IMR-90 (cell line): Measurements from ENCODE around the gene MSI2. TPM values are rescaled to one million over a fixed set of nuclear protein-coding genes. Genes with fewer than 3 reads are reported as not detected.

Source experiments
- ATAC-seq: fragments of 200-7000 bp; cut with Tn5 transposase; 2 replicates; pipeline ENCODE4 v1.9.1; 2020; ENCODE audit warnings: low read depth, mild to moderate bottlenecking, moderate library complexity
- BruUV-seq: library from RNA; stranded (reverse); fragments of 400-500 nt; replicated peaks from 2 replicates; lab custom pipeline; 2021; lab: Mats Ljungman, UMichigan
- CTCF ChIA-PET: fragments of 300-600 bp; formaldehyde crosslinking; extraction: SDS; loops from one replicate; lab custom pipeline; 2021; ENCODE audit warnings: antibody characterized with exemption; lab: Yijun Ruan, JAX
- POLR2A ChIA-PET: fragments of 300-600 bp; sonication (Branson Sonifier 250); formaldehyde crosslinking; loops from one replicate; lab custom pipeline; 2022; ENCODE audit warnings: antibody characterized with exemption; ENCODE audit not compliant: unreplicated experiment; lab: Charles Lee
- DNase-seq: peaks from one replicate; pipeline ENCODE4 v3.0.0; 2013
- H2AFZ ChIP-seq: replicated peaks from 2 replicates; pipeline ENCODE3; 2013; ENCODE audit warnings: low read length, mild to moderate bottlenecking; ENCODE audit not compliant: poor library complexity
- H2AK5ac ChIP-seq: 2 replicates; pipeline ENCODE4 v1.6.1; 2013; ENCODE audit warnings: low read depth, low read length, inconsistent platforms
- H2AK9ac ChIP-seq: replicated peaks from 2 replicates; pipeline ENCODE3; 2013; ENCODE audit warnings: mild to moderate bottlenecking, low read depth, low read length, moderate library complexity; ENCODE audit not compliant: poor library complexity
- H2BK120ac ChIP-seq: 2 replicates; pipeline ENCODE4 v1.6.1; 2013; ENCODE audit warnings: low read depth, low read length, inconsistent platforms
- H2BK15ac ChIP-seq: 3 replicates; pipeline ENCODE4 v1.6.1; 2013; ENCODE audit warnings: low read depth, low read length, inconsistent platforms
- H2BK20ac ChIP-seq: 2 replicates; pipeline ENCODE4 v1.6.1; 2013; ENCODE audit warnings: low read depth, mild to moderate bottlenecking, inconsistent platforms, low read length, moderate library complexity
- H2BK5ac ChIP-seq: 2 replicates; pipeline ENCODE4 v1.6.1; 2013; ENCODE audit warnings: mild to moderate bottlenecking, low read depth, low read length, inconsistent platforms; ENCODE audit not compliant: poor library complexity, severe bottlenecking
- H3K14ac ChIP-seq: replicated peaks from 2 replicates; pipeline ENCODE4 v1.6.1; 2013; ENCODE audit warnings: low read depth, low read length, inconsistent platforms
- H3K18ac ChIP-seq: 2 replicates; pipeline ENCODE4 v1.6.1; 2013; ENCODE audit warnings: low read depth, low read length, control low read depth
- H3K23ac ChIP-seq: 2 replicates; pipeline ENCODE4 v1.6.1; 2013; ENCODE audit warnings: low read depth, low read length, inconsistent platforms
- H3K27ac ChIP-seq: 2 replicates; pipeline ENCODE4 v1.5.1; 2013; ENCODE audit warnings: mild to moderate bottlenecking, control low read depth, low read length; ENCODE audit not compliant: insufficient read depth
- H3K27me3 ChIP-seq: 2 replicates; pipeline ENCODE4 v1.6.1; 2013; ENCODE audit warnings: low read length; ENCODE audit not compliant: control insufficient read depth, insufficient read depth
- H3K36me3 ChIP-seq: 2 replicates; pipeline ENCODE4 v1.6.1; 2013; ENCODE audit warnings: low read length, mixed read lengths; ENCODE audit not compliant: control insufficient read depth, insufficient read depth
- H3K4ac ChIP-seq: 2 replicates; pipeline ENCODE4 v1.6.1; 2013; ENCODE audit warnings: low read depth, low read length, inconsistent platforms
- H3K4me1 ChIP-seq: 2 replicates; pipeline ENCODE4 v1.6.1; 2013; ENCODE audit warnings: low read length, mixed read lengths; ENCODE audit not compliant: control insufficient read depth, insufficient read depth
- H3K4me2 ChIP-seq: 2 replicates; pipeline ENCODE4 v1.6.1; 2013; ENCODE audit warnings: low read depth, mild to moderate bottlenecking, control low read depth, low read length, moderate library complexity
- H3K4me3 ChIP-seq: 2 replicates; pipeline ENCODE4 v1.5.1; 2013; ENCODE audit warnings: low read depth, mild to moderate bottlenecking, control low read depth, low read length, moderate library complexity; ENCODE audit not compliant: insufficient read depth
- H3K56ac ChIP-seq: 2 replicates; pipeline ENCODE4 v1.6.1; 2013; ENCODE audit warnings: low read length, inconsistent platforms; ENCODE audit not compliant: insufficient read depth; ENCODE audit errors: extremely low read depth
- H3K79me1 ChIP-seq, 2 experiments: 2 replicates each; pipeline ENCODE4 v1.6.1; 2013; ENCODE audit warnings: low read length in 2 of 2, inconsistent platforms in 1 of 2, low read depth in 1 of 2
- H3K9ac ChIP-seq: 2 replicates; pipeline ENCODE4 v1.6.1; 2013; ENCODE audit warnings: low read depth, low read length, control low read depth
- H3K9me1 ChIP-seq: 2 replicates; pipeline ENCODE4 v1.6.1; 2013; ENCODE audit warnings: low read length, inconsistent platforms; ENCODE audit not compliant: insufficient read depth
- H3K9me3 ChIP-seq: 2 replicates; pipeline ENCODE4 v1.6.1; 2013; ENCODE audit warnings: low read length; ENCODE audit not compliant: control insufficient read depth, insufficient read depth
- H4K20me1 ChIP-seq: 2 replicates; pipeline ENCODE4 v1.6.1; 2013; ENCODE audit warnings: low read length, inconsistent platforms; ENCODE audit not compliant: insufficient read depth
- H4K5ac ChIP-seq: 2 replicates; pipeline ENCODE4 v1.6.1; 2013; ENCODE audit warnings: mild to moderate bottlenecking, low read depth, low read length, control low read depth
- H4K8ac ChIP-seq, 2 experiments: 2 replicates each; pipeline ENCODE4 v1.6.1; 2013; ENCODE audit warnings: low read depth in 2 of 2, low read length in 2 of 2, control low read depth in 1 of 2, inconsistent platforms in 1 of 2
- H4K91ac ChIP-seq: 2 replicates; pipeline ENCODE4 v1.6.1; 2013; ENCODE audit warnings: low read depth, low read length, inconsistent platforms; ENCODE audit not compliant: insufficient read depth
- CTCF ChIP-seq: conservative IDR thresholded peaks from 2 replicates; pipeline ENCODE4 v1.5.1; 2012; ENCODE audit warnings: mild to moderate bottlenecking, low read depth, low read length, improper control_type of control experiment
- ELK1 ChIP-seq: fragments of 150-350 bp; IDR thresholded peaks from 2 replicates; pipeline ENCODE4 v1.6.1; 2016; ENCODE audit warnings: low read depth, mild to moderate bottlenecking, low read length, moderate library complexity, borderline replicate concordance
- FOS ChIP-seq: fragments of 150-350 bp; IDR thresholded peaks from 2 replicates; pipeline ENCODE4 v1.6.1; 2016; ENCODE audit warnings: low read depth, low read length
- MAFK ChIP-seq: IDR thresholded peaks from 2 replicates; pipeline ENCODE4 v1.6.1; 2012; ENCODE audit warnings: low read depth, low read length, improper control_type of control experiment
- RFX5 ChIP-seq: IDR thresholded peaks from 2 replicates; pipeline ENCODE4 v1.8.0; 2012; ENCODE audit warnings: low read depth, mild to moderate bottlenecking, low read length, moderate library complexity
- WGBS, 2 experiments: methylation state at CpG; one replicate each; pipeline versions ENCODE4 v1.1.5 to v1.1.7; 2013; ENCODE audit warnings: missing lambda C conversion rate in 2 of 2; ENCODE audit not compliant: insufficient read length in 1 of 2; ENCODE audit errors: extremely low coverage in 2 of 2; 5-methylcytosine and 5-hydroxymethylcytosine counted together
- dilution Hi-C: fragments of 300-500 bp; cut with HindIII; formaldehyde crosslinking; loops from one replicate; pipeline ENCODE4 v1.14.3; 2018; ENCODE audit warnings: low sequenced_read_pairs; ENCODE audit not compliant: unreplicated experiment
- in situ Hi-C: fragments of 300-500 bp; cut with MboI; formaldehyde crosslinking; loops from 3 replicates; pipeline ENCODE4 v1.14.3; 2019; ENCODE audit warnings: low sequenced_read_pairs, inconsistent platforms, mixed read lengths
- intact Hi-C: fragments of 100-400 bp; cut with micrococcal nuclease; formaldehyde crosslinking; loops from 2 replicates; pipeline ENCODE4 v1.10.0; 2022
- polyA plus RNA-seq, 3 experiments: library from polyadenylated mRNA; depleted of rRNA; stranded (reverse); fragments of >200 nt; gene quantifications; 2 replicates each; pipeline ENCODE4 v1.2.3, GENCODE V29; 2012; ENCODE audit warnings: low replicate concordance in 1 of 3
- total RNA-seq: library from RNA; depleted of rRNA; stranded (reverse); fragments of >200 nt; gene quantifications from 2 replicates; pipeline ENCODE4 v1.2.3, GENCODE V29; 2012

The MSI2 gene
- total and polyA plus RNA-seq, 2 of the 4 experiments (the other 2 are of a cell fraction), result 13.0 to 16.0 TPM

- no peak overlapping the region for H2AK5ac ChIP-seq
- no peak overlapping the region for H3K23ac ChIP-seq
- ChIA-PET CTCF (no interaction called here), POLR2A (no interaction called here)
- peaks cover 10% of the 10 kb centered on the region for H3K4me1 ChIP-seq
- no CpG with 5 or more reads among the region's 4 CpGs for WGBS, 2 experiments
- no peaks in the 10 kb centered on the region for H3K36me3 ChIP-seq
- no peak overlapping the region for H4K8ac ChIP-seq
- intact Hi-C loops (no loop called here), dilution Hi-C loops (no loop called here), in situ Hi-C loops (no loop called here)
- no peaks in the 10 kb centered on the region for H4K20me1 ChIP-seq
- DNase-seq (no peak), ATAC-seq (no peak)
- no peak overlapping the region for H3K56ac ChIP-seq
- no peaks in the 10 kb centered on the region for H3K9me3 ChIP-seq
- H2BK5ac ChIP-seq, result no peak overlapping the region
- no peak overlapping the region for H2BK20ac ChIP-seq
- H3K27ac ChIP-seq, result no peak overlapping the region
- no peak overlapping the region for H3K4me2 ChIP-seq
- no peaks in the 10 kb centered on the region; a peak in 2 of 4 replicates for H3K79me1 ChIP-seq
- TF ChIP-seq ELK1, result no peak
- TF ChIP-seq MAFK, result no peak
- no peak for TF ChIP-seq FOS
- TF ChIP-seq RFX5, result no peak
- TF ChIP-seq CTCF, result no peak
- H4K5ac ChIP-seq, result no peak overlapping the region
- no peak overlapping the region for H2AK9ac ChIP-seq
- no peak overlapping the region for H3K18ac ChIP-seq
- no peak overlapping the region for H2BK15ac ChIP-seq
- H3K9ac ChIP-seq, result no peak overlapping the region
- no peak overlapping the region for H2BK120ac ChIP-seq
- no peak overlapping the region for H3K4me3 ChIP-seq
- no peaks in the 10 kb centered on the region for H3K27me3 ChIP-seq
- no peak overlapping the region for H3K14ac ChIP-seq
- H4K91ac ChIP-seq, result no peak overlapping the region
- H2AFZ ChIP-seq, result no peak overlapping the region
- no TSS peak for BruUV-seq
- H3K9me1 ChIP-seq, result peaks cover 12% of the 10 kb centered on the region; the same call in 1 of the 2 replicates
- H3K4ac ChIP-seq, result no peak overlapping the region
Measured at GRCh38 chr17:57560319-57560705, 304.0 kb downstream of the MSI2 start.
